Suppressor macrophage treated with lipopolysaccharide for 4 hours (primary cell): ENCODE data around the gene SLC24A4.
A peak's percentile ranks its signal among the peaks of the same experiment; 100 is the strongest.

ENCODE experiments used
- DNase-seq: peaks from one replicate; pipeline ENCODE4 v3.0.0-alpha.2; 2020

Gene SLC24A4

GRCh38 chr14:92507174-92507768 lies 184.3 kb downstream of the SLC24A4 start:
- DNase-seq: peak; percentile 87

- DNase-seq: no peak
These were observed 188.0 kb downstream of the SLC24A4 start for GRCh38 chr14:92510972-92511371.

- no peak for DNase-seq
These were observed 188.7 kb downstream of the SLC24A4 start for GRCh38 chr14:92511453-92512238.

- DNase-seq: no peak
These were observed 189.8 kb downstream of the SLC24A4 start for GRCh38 chr14:92512807-92513203.

- DNase-seq: peak; percentile 83
These were observed 190.4 kb downstream of the SLC24A4 start, which contains the start of gene RIN3 for GRCh38 chr14:92513204-92513965. Gene RIN3, plus strand, starts transcription at chr14:92513781. Its CDS starts 152 bp downstream, at chr14:92513933.

GRCh38 chr14:92513966-92514843 lies 191.2 kb downstream of the SLC24A4 start:
- no peak for DNase-seq

- DNase-seq: no peak
These were observed 192.0 kb downstream of the SLC24A4 start for GRCh38 chr14:92514844-92515514.

- DNase-seq: peak; percentile 72
These were observed 192.8 kb downstream of the SLC24A4 start for GRCh38 chr14:92515546-92516343.

- no peak for DNase-seq
These were observed 193.5 kb downstream of the SLC24A4 start for GRCh38 chr14:92516344-92516965.

- no peak for DNase-seq
These were observed 194.1 kb downstream of the SLC24A4 start for GRCh38 chr14:92516966-92517506.

GRCh38 chr14:92517761-92518160 lies 194.8 kb downstream of the SLC24A4 start:
- DNase-seq: no peak

- no peak for DNase-seq
These were observed 196.5 kb downstream of the SLC24A4 start for GRCh38 chr14:92519246-92520101.

- DNase-seq: peak; percentile 53
These were observed 197.4 kb downstream of the SLC24A4 start for GRCh38 chr14:92520102-92521057.

GRCh38 chr14:92521058-92521415 lies 198.1 kb downstream of the SLC24A4 start:
- DNase-seq: no peak

GRCh38 chr14:92523752-92524151 lies 200.8 kb downstream of the SLC24A4 start:
- no peak for DNase-seq

- DNase-seq: no peak
These were observed 201.7 kb downstream of the SLC24A4 start for GRCh38 chr14:92524602-92525185.

GRCh38 chr14:92525322-92526095 lies 202.5 kb downstream of the SLC24A4 start:
- no peak for DNase-seq
